ENCODE measurements around the gene ACSL6.
A peak's percentile ranks its signal among the peaks of the same experiment; 100 is the strongest.

Gene ACSL6

GRCh38 chr5:131974956-131975726 lies 36.3 kb downstream of the ACSL6 start:
- no peak for DNase-seq

DNA sequence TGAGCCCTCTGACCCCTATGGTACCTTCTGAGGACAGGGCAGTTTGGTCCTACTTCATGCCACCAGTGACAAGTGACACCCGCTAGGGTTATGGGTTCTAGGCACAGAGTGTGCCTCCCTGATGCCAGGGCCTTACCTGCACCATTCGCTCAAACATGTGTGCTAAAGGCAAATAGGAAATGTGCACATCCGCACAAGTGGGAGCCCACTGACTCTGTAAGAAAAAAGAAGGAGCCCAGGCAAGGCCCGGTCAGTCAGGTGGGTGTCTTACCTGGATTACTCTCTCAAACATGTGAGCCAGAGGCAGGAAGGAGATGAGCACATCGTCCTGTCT lies 36.9 kb downstream of the ACSL6 start:
- no peak for DNase-seq

- no peak for DNase-seq
These were observed 37.4 kb downstream of the ACSL6 start for GRCh38 chr5:131974016-131974415.

DNA sequence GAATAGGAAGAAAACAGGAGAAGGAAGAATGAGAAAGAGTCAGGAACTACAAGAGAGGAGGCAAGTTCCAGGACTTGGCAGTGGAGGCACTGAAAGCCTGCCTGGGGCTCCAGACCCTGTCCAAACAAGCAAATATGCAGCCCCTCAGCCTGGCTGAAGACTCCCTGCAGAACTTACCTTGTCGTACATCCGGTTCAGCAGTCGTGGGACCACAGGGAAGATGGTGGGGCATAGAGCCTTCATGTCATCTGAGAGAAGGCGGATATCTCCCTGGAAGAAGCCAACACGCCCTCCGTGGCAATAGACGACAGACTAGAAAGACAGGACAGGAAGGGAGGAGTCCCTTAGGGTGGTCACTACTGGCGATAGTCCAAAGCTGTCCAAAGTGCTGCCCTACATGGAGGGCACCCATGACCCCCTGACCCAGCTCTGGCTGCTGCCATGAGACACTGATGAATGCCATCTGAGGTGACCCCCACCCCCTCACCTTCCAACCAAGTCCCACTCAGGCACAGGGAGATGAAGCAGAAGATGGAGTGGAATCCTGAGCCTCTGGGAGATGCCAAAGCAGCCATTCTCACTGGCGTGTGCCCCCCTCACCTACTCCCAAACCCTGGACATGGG lies 38.3 kb downstream of the ACSL6 start:
- DNase-seq = no peak

DNA sequence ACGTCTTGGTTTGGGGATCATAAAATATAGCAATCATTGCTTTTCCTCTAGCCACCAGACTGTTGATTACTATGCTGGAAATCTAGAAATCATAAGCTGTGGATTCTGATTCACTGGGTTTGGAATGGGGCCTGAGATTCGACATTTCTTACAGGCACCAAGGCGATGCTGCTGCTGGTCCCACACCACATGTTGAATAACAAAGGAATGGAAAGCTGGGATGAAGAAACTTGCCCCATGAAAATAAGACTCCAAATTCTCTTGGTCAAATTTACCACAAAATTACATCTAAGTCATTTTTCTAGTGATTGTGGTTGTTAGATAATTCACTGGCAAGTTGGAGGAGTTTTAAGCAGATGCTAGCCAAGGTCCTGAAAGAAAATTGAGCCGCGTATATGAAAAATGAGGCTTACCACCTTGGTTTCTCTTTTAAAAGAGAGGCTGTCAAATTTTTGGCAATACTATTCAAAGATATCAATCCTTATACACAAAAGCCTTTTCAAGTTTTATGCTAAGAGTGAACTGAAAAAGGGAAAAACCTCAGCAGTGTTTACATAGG lies 43.0 kb downstream of the ACSL6 start:
- DNase-seq = no peak

- DNase-seq = no peak
These were observed 44.9 kb downstream of the ACSL6 start for GRCh38 chr5:131966551-131966950.

- no peak for DNase-seq
These were observed 45.5 kb downstream of the ACSL6 start for GRCh38 chr5:131965826-131966415.

DNA sequence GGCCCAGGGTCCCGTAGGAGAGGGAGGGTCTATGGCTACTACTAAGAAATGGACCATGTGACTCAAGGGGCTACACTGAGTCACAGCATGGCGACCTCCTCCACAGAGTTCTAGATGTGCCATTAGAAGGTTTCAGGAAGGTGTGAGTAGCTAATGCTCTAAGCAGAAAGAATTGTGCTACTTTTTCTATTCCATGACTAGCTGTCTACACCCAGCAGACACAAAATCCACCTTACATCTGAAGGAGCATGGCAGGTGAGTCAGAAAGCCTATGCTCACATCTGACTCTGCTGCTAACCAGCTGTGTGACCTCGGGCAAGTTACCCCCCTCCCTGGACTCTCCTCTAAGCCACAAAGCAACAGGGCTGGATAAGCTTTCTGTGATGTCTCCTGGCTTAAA lies 51.6 kb downstream of the ACSL6 start:
- DNase-seq = no peak

DNA sequence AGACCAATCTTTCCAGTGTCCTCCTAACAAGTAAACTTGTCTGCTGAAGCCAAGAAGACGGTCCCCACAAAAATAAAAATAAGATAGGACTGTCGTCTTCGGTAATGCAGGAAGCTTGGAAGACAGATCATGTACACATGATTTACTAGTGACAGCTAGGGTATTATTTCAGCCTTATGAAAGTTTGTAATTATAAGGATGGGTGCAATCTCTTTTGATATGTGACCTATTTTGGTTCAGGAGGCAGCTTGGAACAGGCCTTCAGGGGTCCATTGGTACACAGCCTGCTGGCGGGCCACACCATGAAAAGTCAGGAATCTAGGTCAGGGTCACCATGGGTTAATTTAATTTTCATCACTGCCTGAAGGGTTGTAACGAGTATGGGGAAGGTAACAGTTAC lies 52.3 kb downstream of the ACSL6 start:
- DNase-seq = no peak

DNA sequence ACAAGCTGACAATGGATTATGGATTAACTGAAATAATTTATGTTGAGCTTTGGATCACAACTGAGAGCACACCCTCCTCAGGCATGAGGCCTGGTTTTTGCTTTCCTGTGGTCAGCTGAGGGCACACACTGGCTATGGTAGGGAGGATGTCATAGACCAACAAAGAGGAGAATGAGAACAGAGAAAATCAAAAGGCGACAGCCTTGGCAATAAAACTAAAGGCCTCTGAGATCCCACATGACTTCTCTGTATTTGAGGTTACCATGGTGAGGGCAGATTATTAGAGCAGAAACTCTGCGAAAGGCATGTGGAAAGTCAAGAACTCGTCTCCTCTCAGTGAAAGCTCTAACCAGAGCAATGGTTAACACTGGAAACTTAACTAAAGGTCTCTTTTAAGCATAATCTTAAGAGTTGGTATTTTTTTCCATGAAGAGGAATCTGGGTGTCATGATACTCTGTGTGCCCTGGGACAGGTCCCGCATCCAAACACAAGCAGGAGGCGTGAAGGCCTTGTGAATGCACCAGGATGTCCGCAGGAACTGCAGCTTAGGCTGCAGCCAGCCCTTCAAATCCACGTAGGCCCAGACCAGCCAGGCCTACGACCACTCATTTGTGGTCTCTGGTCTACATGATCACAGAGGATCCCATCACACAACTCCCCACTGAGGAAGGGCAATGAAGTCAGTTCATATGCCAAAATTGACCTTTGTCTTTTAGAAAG lies 53.6 kb downstream of the ACSL6 start:
- DNase-seq = no peak

DNA sequence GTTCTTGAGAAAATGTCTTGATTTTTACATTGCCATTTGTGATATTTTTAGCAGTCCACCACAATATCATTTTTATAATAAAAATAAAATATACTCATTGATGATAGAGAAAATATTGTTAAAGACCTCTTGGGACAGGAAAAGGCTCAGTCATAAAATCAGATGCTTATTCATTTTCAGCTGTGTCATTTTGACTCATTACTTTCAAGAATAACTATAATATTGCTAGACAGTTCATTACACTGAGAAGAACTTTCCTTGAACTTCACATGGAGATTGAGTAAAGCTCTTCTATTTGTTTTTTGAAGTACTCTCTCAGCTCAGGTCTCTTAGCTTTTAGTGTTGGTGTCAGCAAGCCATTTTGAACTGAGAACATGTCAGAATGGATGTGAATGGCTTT lies 57.5 kb downstream of the ACSL6 start:
- no peak for DNase-seq

- peak; percentile 3 for DNase-seq
These were observed 59.1 kb downstream of the ACSL6 start for GRCh38 chr5:131952301-131952857.

DNA sequence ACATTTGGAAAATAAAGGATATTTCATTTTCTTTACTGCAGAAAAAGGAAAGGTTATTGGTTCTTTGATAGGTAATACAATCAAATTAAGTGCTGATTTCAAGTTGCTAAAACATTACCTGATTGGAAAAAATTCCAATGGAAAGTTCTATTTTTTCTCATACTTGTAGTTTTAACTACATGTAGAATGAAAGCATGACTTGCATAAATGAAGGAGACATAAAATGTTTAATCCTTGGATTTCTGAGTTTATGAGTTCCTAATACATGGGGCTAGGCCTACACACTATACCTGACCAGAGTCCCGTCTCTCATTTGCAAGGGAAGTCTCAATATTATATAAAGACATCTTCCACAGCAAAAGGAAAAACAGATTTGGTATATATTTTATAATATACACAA lies 60.8 kb downstream of the ACSL6 start:
- DNase-seq = no peak

DNA sequence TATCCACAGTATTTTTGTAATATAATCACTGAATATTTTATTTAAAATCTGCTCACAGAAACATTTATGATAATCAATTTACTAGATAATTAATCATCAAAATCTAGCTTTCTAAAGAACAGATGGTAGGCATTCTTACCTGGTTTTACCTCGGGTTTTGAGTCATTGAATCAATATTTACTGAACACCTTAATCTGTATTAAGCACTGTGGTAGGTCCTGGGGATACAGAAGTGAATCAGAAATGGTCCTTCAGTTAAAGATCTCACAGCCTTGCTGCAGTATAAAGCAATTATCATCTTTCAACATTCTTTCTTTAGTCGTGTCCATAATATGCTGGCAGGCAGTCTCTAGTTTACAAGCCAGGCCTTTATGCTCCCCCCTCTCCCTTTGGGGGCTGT lies 64.0 kb downstream of the ACSL6 start:
- DNase-seq = no peak

DNA sequence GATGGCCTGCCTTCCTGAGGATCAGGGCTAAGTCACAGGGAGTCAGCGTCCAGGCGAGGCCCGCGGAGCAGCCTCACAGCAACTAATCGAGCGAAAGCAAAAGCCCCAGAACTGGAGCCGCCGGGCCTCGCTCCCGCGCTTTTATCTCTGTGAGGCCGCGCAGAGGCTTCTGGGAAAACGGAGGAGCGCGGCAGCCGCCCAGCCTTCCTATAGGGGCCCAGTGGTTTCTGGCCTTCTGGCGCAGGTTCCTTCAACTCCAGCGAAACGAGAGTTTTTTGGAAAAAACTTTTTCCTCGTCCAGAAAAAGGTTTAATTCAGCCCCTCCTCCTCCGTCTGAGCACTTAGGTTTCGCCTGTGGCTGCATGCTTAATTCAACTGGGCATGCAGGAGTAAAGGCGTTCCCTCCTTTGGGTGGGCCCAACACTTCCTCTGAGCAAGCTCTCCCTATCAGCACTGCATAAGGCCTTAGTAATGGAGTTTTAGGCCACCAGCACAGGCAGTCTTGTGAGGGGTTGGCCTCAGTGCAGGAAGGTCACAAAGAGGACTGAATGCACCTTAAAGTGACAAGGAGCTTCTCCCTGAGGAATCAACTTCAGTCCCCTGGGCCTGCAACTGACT lies 65.8 kb downstream of the ACSL6 start, which contains the start of gene MEIKIN:
Gene MEIKIN (minus strand): TSS at position 113 of the 618 bp plus-strand sequence. CDS start 158 bp downstream, outside the sequence.
- DNase-seq = no peak

- DNase-seq = no peak
These were observed 66.5 kb downstream of the ACSL6 start for GRCh38 chr5:131944702-131945550.

- DNase-seq = no peak
These were observed 67.5 kb downstream of the ACSL6 start for GRCh38 chr5:131943916-131944315.

GRCh38 chr5:131942016-131942415 lies 69.4 kb downstream of the ACSL6 start:
- no peak for DNase-seq

GRCh38 chr5:131939690-131940345 lies 71.6 kb downstream of the ACSL6 start:
- no peak for DNase-seq

GRCh38 chr5:131932235-131932634 lies 79.2 kb downstream of the ACSL6 start:
- DNase-seq = no peak

DNA sequence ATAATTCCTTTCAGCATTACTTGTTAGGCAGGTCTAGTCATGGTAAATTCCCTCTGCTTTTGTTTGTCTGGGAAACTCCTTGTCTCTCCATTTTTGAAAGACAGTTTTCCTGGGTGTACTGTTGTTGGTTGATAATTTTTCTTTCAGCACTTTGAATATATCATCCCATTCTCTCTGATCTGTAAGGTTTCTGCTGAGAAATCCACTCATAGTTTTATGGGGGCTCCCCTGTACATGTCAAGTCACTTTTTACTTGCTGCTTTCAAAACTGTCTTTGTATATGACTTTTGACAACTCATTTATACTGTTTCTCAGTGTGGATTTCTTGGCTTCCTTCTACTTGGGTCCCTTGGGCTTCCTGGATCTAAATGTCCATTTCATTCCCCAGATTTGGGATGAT lies 82.5 kb downstream of the ACSL6 start:
- no peak for DNase-seq
